Gastroesophageal sphincter (tissue), 4 donors: Measurements from ENCODE around the gene EML2. TPM values are rescaled to one million over a fixed set of nuclear protein-coding genes. Genes with fewer than 3 reads are reported as not detected.
"Not testable (repeated sequence)": the region's sequence is repeated elsewhere in the genome, so short reads cannot be mapped to it uniquely, and the experiment has no call there.

Experiments
- ATAC-seq: fragments of 150-250 bp; one replicate; pipeline ENCODE4 v1.9.1; 2016; ENCODE audit warnings: mild to moderate bottlenecking, moderate library complexity
- H3K27ac ChIP-seq, 4 donors: fragments of 200-600 bp; sonication (generic) in 3 of 4; 1 replicate in 3 of 4; 2 replicates in 1 of 4; pipeline ENCODE4 v1.5.1; 2016 to 2019
- H3K27me3 ChIP-seq: fragments of 200-600 bp; sonication (generic); one replicate; pipeline ENCODE4 v1.5.1; 2019
- H3K36me3 ChIP-seq, 2 donors: fragments of 200-600 bp; sonication (generic); one replicate each; pipeline ENCODE4 v1.5.1; 2019; ENCODE audit warnings: control low read depth in 1 of 2
- H3K4me1 ChIP-seq, 3 donors: fragments of 200-600 bp; sonication (generic); 1 replicate in 2 of 3; 2 replicates in 1 of 3; pipeline ENCODE4 v1.5.1; 2016 to 2019; ENCODE audit warnings: control low read depth in 2 of 3
- H3K4me3 ChIP-seq, 2 donors: fragments of 200-600 bp; sonication (generic); one replicate each; pipeline ENCODE4 v1.5.1; 2019; ENCODE audit warnings: mild to moderate bottlenecking in 1 of 2, moderate library complexity in 1 of 2
- H3K9me3 ChIP-seq, 3 donors: fragments of 200-600 bp; sonication (generic); one replicate each; pipeline ENCODE4 v1.5.1; 2017 to 2019; ENCODE audit warnings: control low read depth in 2 of 3
- EP300 ChIP-seq: sonication (generic); formaldehyde crosslinking; IDR thresholded peaks from one replicate; pipeline ENCODE4 v1.6.1; 2017; ENCODE audit warnings: antibody characterized with exemption, mild to moderate bottlenecking
- POLR2A ChIP-seq, 2 donors: fragments of 450-650 bp; IDR thresholded peaks; one replicate each; pipeline ENCODE4 v1.6.1; 2017; ENCODE audit warnings: antibody characterized with exemption in 2 of 2, mild to moderate bottlenecking in 2 of 2, moderate library complexity in 1 of 2
- POLR2AphosphoS5 ChIP-seq: sonication (generic); formaldehyde crosslinking; IDR thresholded peaks from one replicate; pipeline ENCODE4 v1.6.1; 2017; ENCODE audit warnings: antibody characterized with exemption
- WGBS, 2 donors: methylation state at CpG; one replicate each; pipeline ENCODE4 v1.1.5; 2018; ENCODE audit warnings: low coverage in 1 of 2; 5-methylcytosine and 5-hydroxymethylcytosine counted together
- total RNA-seq, 4 donors: library from RNA; depleted of rRNA; stranded (reverse); fragments of >200 nt; gene quantifications; one replicate each; pipeline ENCODE4 v1.1.0, GENCODE V29; 2016
- TF ChIP-seq, protein P1 (sequence below), 4 experiments: fragments of 200-600 bp in 2 of 4; fragments of 450-650 bp in 2 of 4; sonication (generic) in 1 of 4; IDR thresholded peaks; one replicate each; pipeline ENCODE4 v1.5.1; 2017 to 2019; ENCODE audit warnings: antibody characterized with exemption in 4 of 4, mild to moderate bottlenecking in 2 of 4, moderate library complexity in 2 of 4

Gene EML2
- total RNA-seq, 4 donors from 2014 or later = 18.3 to 29.2 (median 18.9) TPM

DNA sequence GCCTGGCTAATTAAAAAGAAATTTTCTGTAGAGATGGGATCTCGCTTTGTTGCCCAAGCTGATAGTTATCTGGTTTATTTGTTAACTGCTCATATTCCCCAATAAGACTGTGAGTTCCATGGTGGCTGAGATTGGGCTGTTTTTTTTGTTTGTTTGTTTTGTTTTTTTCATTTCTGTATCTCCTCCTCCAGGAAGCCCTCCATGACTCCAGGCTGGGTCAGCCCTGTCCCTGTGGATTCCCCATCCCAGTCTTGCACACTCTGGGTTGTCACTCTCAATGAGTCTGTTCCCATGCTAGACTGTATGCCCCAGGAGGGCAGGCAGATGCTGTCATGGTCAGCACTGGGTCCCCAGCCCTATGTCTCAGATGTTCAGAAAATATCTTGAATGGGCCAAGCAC is 2.9 kb downstream of the EML2 start:
- Histone ChIP-seq H3K36me3 (peaks cover 0 to 6% of the 10 kb centered on the region in 2 donors), H3K4me3 (no peak overlapping the region), H3K4me1 (peaks cover 0 to 32% (median 9%) of the 10 kb centered on the region in 3 donors), H3K9me3 (no peaks in the 10 kb centered on the region), H3K27ac (no peak overlapping the region), H3K27me3 (no peaks in the 10 kb centered on the region)
- TF ChIP-seq EP300 = no peak
- TF ChIP-seq, protein P1, sequence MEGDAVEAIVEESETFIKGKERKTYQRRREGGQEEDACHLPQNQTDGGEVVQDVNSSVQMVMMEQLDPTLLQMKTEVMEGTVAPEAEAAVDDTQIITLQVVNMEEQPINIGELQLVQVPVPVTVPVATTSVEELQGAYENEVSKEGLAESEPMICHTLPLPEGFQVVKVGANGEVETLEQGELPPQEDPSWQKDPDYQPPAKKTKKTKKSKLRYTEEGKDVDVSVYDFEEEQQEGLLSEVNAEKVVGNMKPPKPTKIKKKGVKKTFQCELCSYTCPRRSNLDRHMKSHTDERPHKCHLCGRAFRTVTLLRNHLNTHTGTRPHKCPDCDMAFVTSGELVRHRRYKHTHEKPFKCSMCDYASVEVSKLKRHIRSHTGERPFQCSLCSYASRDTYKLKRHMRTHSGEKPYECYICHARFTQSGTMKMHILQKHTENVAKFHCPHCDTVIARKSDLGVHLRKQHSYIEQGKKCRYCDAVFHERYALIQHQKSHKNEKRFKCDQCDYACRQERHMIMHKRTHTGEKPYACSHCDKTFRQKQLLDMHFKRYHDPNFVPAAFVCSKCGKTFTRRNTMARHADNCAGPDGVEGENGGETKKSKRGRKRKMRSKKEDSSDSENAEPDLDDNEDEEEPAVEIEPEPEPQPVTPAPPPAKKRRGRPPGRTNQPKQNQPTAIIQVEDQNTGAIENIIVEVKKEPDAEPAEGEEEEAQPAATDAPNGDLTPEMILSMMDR (IDR thresholded peaks at IDR 0.05) = no peak
- TF ChIP-seq POLR2A (IDR thresholded peaks at IDR 0.05) = no peak
- no peak for TF ChIP-seq POLR2AphosphoS5
- 82 to 100% methylated on average over 1 of the region's 1 CpG for WGBS, 2 donors
- ATAC-seq = no peak

GRCh38 chr19:45632468-45633196 is 6.6 kb downstream of the EML2 start:
- ATAC-seq = no peak
- H3K4me3 ChIP-seq = no peak overlapping the region
- TF ChIP-seq, protein P1 (IDR thresholded peaks at IDR 0.05) = no peak
- TF ChIP-seq EP300 (no peak), POLR2AphosphoS5 (no peak), POLR2A (IDR thresholded peaks at IDR 0.05) (no peak)
- H3K9me3 ChIP-seq = no peaks in the 10 kb centered on the region
- H3K4me1 ChIP-seq = peaks cover 0 to 7% (median 0%) of the 10 kb centered on the region in 3 donors
- no peaks in the 10 kb centered on the region for H3K27me3 ChIP-seq
- H3K36me3 ChIP-seq = peaks cover 0 to 31% of the 10 kb centered on the region in 2 donors
- WGBS, 2 donors = 59 to 62% methylated on average over 7 to 16 of the region's 27 CpGs
- no peak overlapping the region for H3K27ac ChIP-seq

- WGBS, 2 donors = 66 to 93% methylated on average over 2 of the region's 2 CpGs
- Histone ChIP-seq H3K9me3 (no peaks in the 10 kb centered on the region), H3K4me3 (no peak overlapping the region), H3K27me3 (no peaks in the 10 kb centered on the region), H3K36me3 (peaks cover 0 to 50% of the 10 kb centered on the region in 2 donors), H3K27ac (no peak overlapping the region), H3K4me1 (peaks cover 0 to 7% (median 0%) of the 10 kb centered on the region in 3 donors)
- TF ChIP-seq POLR2AphosphoS5 = no peak
- no peak for ATAC-seq
Measured at GRCh38 chr19:45630463-45630862, 8.7 kb downstream of the EML2 start.

GRCh38 chr19:45629704-45630103 is 9.5 kb downstream of the EML2 start:
- Histone ChIP-seq H3K4me1 (peaks cover 0 to 7% (median 0%) of the 10 kb centered on the region in 3 donors), H3K4me3 (no peak overlapping the region), H3K27me3 (no peaks in the 10 kb centered on the region), H3K9me3 (no peaks in the 10 kb centered on the region), H3K27ac (no peak overlapping the region), H3K36me3 (peaks cover 0 to 56% of the 10 kb centered on the region in 2 donors)
- ATAC-seq = no peak
- TF ChIP-seq, protein P1 (IDR thresholded peaks at IDR 0.05) = no peak
- TF ChIP-seq EP300 = no peak
- TF ChIP-seq POLR2AphosphoS5 = no peak
- no peak for TF ChIP-seq POLR2A (IDR thresholded peaks at IDR 0.05)
- 88% methylated on average over 3 of the region's 4 CpGs; no CpG with 5 or more reads in 1 of the 2 donors for WGBS, 2 donors

- not testable (repeated sequence) for H3K9me3 ChIP-seq, H3K4me1 ChIP-seq, H3K27me3 ChIP-seq, ATAC-seq, H3K4me3 ChIP-seq, H3K27ac ChIP-seq
- H3K36me3 ChIP-seq = peaks cover 0 to 71% of the 10 kb centered on the region in 2 donors
- WGBS, 2 donors = 93 to 96% methylated on average over 4 to 6 of the region's 7 CpGs
Measured at GRCh38 chr19:45628219-45628618, 11.0 kb downstream of the EML2 start.

DNA sequence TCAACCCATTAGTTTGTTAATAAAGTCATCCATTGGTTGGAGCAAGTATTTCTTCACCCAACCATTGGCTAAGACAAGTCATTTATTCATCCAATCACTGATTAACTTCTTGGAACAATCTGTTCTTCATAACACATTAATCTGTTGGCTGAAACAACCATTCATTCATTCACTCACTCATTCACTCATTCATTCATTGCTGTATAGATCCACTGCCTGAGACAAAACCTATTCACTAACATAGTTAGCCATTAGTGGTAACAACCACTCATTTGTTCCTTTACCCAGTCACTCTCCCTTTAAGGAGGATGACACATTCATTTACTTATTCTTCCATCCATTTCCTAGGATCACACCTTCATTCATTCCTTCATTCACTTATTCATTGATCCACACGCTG is 15.2 kb downstream of the EML2 start:
- H3K4me3 ChIP-seq = no peak overlapping the region
- TF ChIP-seq POLR2A (IDR thresholded peaks at IDR 0.05) = no peak
- TF ChIP-seq, protein P1 (IDR thresholded peaks at IDR 0.05) = no peak
- no peak for TF ChIP-seq EP300
- TF ChIP-seq POLR2AphosphoS5 = no peak
- H3K4me1 ChIP-seq = no peaks in the 10 kb centered on the region
- H3K36me3 ChIP-seq = peaks cover 0 to 88% of the 10 kb centered on the region in 2 donors
- WGBS, 2 donors = 89% methylated on average over 1 of the region's 1 CpG; no CpG with 5 or more reads in 1 of the 2 donors
- H3K27me3 ChIP-seq = no peaks in the 10 kb centered on the region
- no peak for ATAC-seq
- no peak overlapping the region for H3K27ac ChIP-seq
- H3K9me3 ChIP-seq = no peaks in the 10 kb centered on the region
